HL-60 (cell line): ENCODE measurements around the gene SHF.

Experiments
- POLR2AphosphoS5 ChIP-seq: IDR thresholded peaks from 2 replicates; pipeline ENCODE4 v1.6.1; 2012; ENCODE audit warnings: low read depth
- TF ChIP-seq, protein P1 (sequence below): IDR thresholded peaks from 2 replicates; pipeline ENCODE4 v1.6.1; 2012; ENCODE audit warnings: low read depth; ENCODE audit not compliant: insufficient replicate concordance

DNA sequence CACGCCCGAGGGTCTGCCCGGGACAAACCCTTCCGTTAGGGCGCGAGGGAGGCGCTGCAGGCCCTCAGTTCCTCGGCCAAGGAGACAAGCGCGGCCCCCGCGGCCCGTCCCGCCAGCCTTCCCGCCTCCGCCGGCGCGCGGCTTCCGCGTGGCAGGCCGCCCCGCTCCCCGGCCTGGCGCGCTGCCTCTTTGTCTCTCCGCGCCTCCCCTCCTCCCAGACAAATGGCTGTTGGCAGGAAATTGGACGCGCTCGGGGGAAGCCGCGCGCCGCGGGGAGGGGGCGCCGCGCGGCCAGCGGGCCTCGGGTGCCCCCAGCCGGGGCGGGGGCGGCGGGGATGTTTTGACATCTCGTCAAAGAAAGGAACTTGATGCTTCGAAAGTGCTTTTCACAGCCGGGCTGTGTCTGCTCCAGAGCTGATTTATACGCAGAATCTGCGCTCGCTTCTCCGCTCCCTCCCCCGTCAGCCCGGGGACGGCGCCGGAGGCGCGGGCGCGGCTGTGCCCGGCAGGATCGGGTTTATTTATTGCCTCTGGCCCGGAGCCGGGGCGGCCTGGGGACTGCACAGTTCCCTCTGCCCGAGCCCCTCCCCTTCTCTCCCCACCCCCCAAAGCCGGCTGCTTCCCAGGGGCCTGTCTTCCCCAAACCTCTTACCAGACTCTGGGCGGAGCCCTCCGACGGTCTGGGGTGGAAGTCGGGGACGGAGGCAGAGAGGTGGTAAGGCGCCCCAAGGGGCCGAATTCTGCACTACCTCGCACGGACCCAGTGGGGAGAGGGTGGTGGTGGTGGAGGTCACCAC, 20.7 kb downstream of the SHF start:
- TF ChIP-seq, protein P1, sequence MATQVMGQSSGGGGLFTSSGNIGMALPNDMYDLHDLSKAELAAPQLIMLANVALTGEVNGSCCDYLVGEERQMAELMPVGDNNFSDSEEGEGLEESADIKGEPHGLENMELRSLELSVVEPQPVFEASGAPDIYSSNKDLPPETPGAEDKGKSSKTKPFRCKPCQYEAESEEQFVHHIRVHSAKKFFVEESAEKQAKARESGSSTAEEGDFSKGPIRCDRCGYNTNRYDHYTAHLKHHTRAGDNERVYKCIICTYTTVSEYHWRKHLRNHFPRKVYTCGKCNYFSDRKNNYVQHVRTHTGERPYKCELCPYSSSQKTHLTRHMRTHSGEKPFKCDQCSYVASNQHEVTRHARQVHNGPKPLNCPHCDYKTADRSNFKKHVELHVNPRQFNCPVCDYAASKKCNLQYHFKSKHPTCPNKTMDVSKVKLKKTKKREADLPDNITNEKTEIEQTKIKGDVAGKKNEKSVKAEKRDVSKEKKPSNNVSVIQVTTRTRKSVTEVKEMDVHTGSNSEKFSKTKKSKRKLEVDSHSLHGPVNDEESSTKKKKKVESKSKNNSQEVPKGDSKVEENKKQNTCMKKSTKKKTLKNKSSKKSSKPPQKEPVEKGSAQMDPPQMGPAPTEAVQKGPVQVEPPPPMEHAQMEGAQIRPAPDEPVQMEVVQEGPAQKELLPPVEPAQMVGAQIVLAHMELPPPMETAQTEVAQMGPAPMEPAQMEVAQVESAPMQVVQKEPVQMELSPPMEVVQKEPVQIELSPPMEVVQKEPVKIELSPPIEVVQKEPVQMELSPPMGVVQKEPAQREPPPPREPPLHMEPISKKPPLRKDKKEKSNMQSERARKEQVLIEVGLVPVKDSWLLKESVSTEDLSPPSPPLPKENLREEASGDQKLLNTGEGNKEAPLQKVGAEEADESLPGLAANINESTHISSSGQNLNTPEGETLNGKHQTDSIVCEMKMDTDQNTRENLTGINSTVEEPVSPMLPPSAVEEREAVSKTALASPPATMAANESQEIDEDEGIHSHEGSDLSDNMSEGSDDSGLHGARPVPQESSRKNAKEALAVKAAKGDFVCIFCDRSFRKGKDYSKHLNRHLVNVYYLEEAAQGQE = no peak
- TF ChIP-seq POLR2AphosphoS5 = peak; percentile 50; the same call in 1 of the 2 replicates
